GM19240 (cell line): ENCODE data around the gene STK36.

ENCODE experiments used
- DNase-seq: peaks from one replicate; pipeline ENCODE4 v3.0.0; 2011; ENCODE audit warnings: low spot score; ENCODE audit not compliant: insufficient read length

Gene STK36

GRCh38 chr2:218718058-218718457 is 46.2 kb downstream of the STK36 start:
- DNase-seq: no peak

GRCh38 chr2:218719457-218719856 is 47.6 kb downstream of the STK36 start:
- no peak for DNase-seq

- no peak for DNase-seq
Measured at GRCh38 chr2:218720048-218721041, 48.5 kb downstream of the STK36 start.

- DNase-seq: no peak
Measured at GRCh38 chr2:218721488-218721887, 49.6 kb downstream of the STK36 start.

- no peak for DNase-seq
Measured at GRCh38 chr2:218721934-218722333, 50.0 kb downstream of the STK36 start.

GRCh38 chr2:218722419-218722818 is 50.5 kb downstream of the STK36 start:
- DNase-seq: no peak

- no peak for DNase-seq
Measured at GRCh38 chr2:218722876-218723785, 51.2 kb downstream of the STK36 start.

GRCh38 chr2:218726004-218726574 is 54.2 kb downstream of the STK36 start:
- no peak for DNase-seq

- no peak for DNase-seq
Measured at GRCh38 chr2:218727502-218728165, 55.7 kb downstream of the STK36 start.

- no peak for DNase-seq
Measured at GRCh38 chr2:218729640-218730039, 57.8 kb downstream of the STK36 start.

GRCh38 chr2:218732052-218732760 is 60.3 kb downstream of the STK36 start:
- no peak for DNase-seq

GRCh38 chr2:218732761-218733158 is 60.9 kb downstream of the STK36 start:
- no peak for DNase-seq

- DNase-seq: no peak
Measured at GRCh38 chr2:218733171-218734021, 61.5 kb downstream of the STK36 start.

GRCh38 chr2:218734190-218734975 is 62.5 kb downstream of the STK36 start:
- DNase-seq: no peak

- no peak for DNase-seq
Measured at GRCh38 chr2:218736531-218736930, 64.6 kb downstream of the STK36 start.

GRCh38 chr2:218743068-218743467 is 71.2 kb downstream of the STK36 start:
- DNase-seq: no peak

- DNase-seq: no peak
Measured at GRCh38 chr2:218744615-218745014, 72.7 kb downstream of the STK36 start.

GRCh38 chr2:218745160-218745558 is 73.3 kb downstream of the STK36 start:
- DNase-seq: no peak
